Activated T-helper 2 cell treated with anti-CD3 and anti-CD28 coated beads, Interferon-gamma antibody, Interleukin-2, Interleukin-4, amounts not matched to agents 10 μg/mL and 5 μg/mL and 100 μg/mL, durations not matched to agents 14 hours and 24 hours and 36 hours (primary cell): ENCODE data around the gene PRR33. TPM values are rescaled to one million over a fixed set of nuclear protein-coding genes. Genes with fewer than 3 reads are reported as not detected.
A peak's percentile ranks its signal among the peaks of the same experiment; 100 is the strongest.

Experiments
- DNase-seq: peaks from one replicate; pipeline ENCODE4 v3.0.0; 2021; ENCODE audit warnings: low spot score
- H3K27ac Mint-ChIP-seq: one replicate; pipeline ENCODE4 v1.8.0; 2021; ENCODE audit warnings: mixed read lengths
- H3K27me3 Mint-ChIP-seq: one replicate; pipeline ENCODE4 v1.8.0; 2021; ENCODE audit warnings: low read depth, mixed read lengths
- H3K36me3 Mint-ChIP-seq: one replicate; pipeline ENCODE4 v1.8.0; 2021; ENCODE audit warnings: low read depth, mixed read lengths
- H3K4me1 Mint-ChIP-seq: one replicate; pipeline ENCODE4 v1.8.0; 2021; ENCODE audit warnings: low read depth, mixed read lengths
- H3K4me3 Mint-ChIP-seq: one replicate; pipeline ENCODE4 v1.8.0; 2021; ENCODE audit warnings: low read depth, mild to moderate bottlenecking, moderate library complexity, mixed read lengths
- H3K9me3 Mint-ChIP-seq: one replicate; pipeline ENCODE4 v1.8.0; 2021; ENCODE audit warnings: mixed read lengths
- intact Hi-C: fragments of 100-400 bp; cut with micrococcal nuclease; formaldehyde crosslinking; loops from one replicate; pipeline ENCODE4 v1.15.1; 2023
- total RNA-seq: library from RNA; stranded (reverse); gene quantifications from 2 replicates; pipeline ENCODE4 v1.2.3, GENCODE V29; 2022

PRR33 gene
- total RNA-seq, 1 donor from 2014 or later = 0.05 TPM

GRCh38 chr11:1861435-1862411 lies 30.0 kb downstream of the PRR33 start:
- H3K9me3 Mint-ChIP-seq = no peaks in the 10 kb centered on the region
- no peak overlapping the region for H3K4me3 Mint-ChIP-seq
- H3K36me3 Mint-ChIP-seq = peaks cover 19% of the 10 kb centered on the region
- H3K27ac Mint-ChIP-seq = no peak overlapping the region
- no peaks in the 10 kb centered on the region for H3K27me3 Mint-ChIP-seq
- peaks cover 6% of the 10 kb centered on the region for H3K4me1 Mint-ChIP-seq
- DNase-seq = no peak
- intact Hi-C loops = no loop called here

GRCh38 chr11:1860108-1860507 lies 31.6 kb downstream of the PRR33 start:
- Mint-ChIP-seq H3K27ac (no peak overlapping the region), H3K27me3 (no peaks in the 10 kb centered on the region), H3K4me1 (peaks cover 8% of the 10 kb centered on the region), H3K36me3 (peaks cover 13% of the 10 kb centered on the region), H3K9me3 (no peaks in the 10 kb centered on the region), H3K4me3 (no peak overlapping the region)
- DNase-seq = no peak
- intact Hi-C loops = no loop called here

GRCh38 chr11:1859004-1859403 lies 32.7 kb downstream of the PRR33 start:
- intact Hi-C loops = no loop called here
- no peak for DNase-seq

GRCh38 chr11:1858576-1858975 lies 33.1 kb downstream of the PRR33 start:
- peaks cover 24% of the 10 kb centered on the region for H3K36me3 Mint-ChIP-seq
- no peak overlapping the region for H3K27ac Mint-ChIP-seq
- no peak overlapping the region for H3K4me3 Mint-ChIP-seq
- intact Hi-C loops = no loop called here
- DNase-seq = no peak
- peaks cover 8% of the 10 kb centered on the region for H3K4me1 Mint-ChIP-seq
- no peaks in the 10 kb centered on the region for H3K27me3 Mint-ChIP-seq
- H3K9me3 Mint-ChIP-seq = no peaks in the 10 kb centered on the region

More at GRCh38 chr11:1859004-1859403, 32.7 kb downstream of the PRR33 start:
- Mint-ChIP-seq H3K9me3 (no peaks in the 10 kb centered on the region), H3K27me3 (no peaks in the 10 kb centered on the region), H3K27ac (no peak overlapping the region), H3K4me1 (peaks cover 8% of the 10 kb centered on the region), H3K4me3 (no peak overlapping the region), H3K36me3 (peaks cover 19% of the 10 kb centered on the region)

- Mint-ChIP-seq H3K4me1 (peaks cover 8% of the 10 kb centered on the region), H3K4me3 (no peak overlapping the region), H3K27me3 (no peaks in the 10 kb centered on the region), H3K9me3 (no peaks in the 10 kb centered on the region), H3K36me3 (peaks cover 28% of the 10 kb centered on the region), H3K27ac (no peak overlapping the region)
- DNase-seq = no peak
- intact Hi-C loops = no loop called here
Measured at GRCh38 chr11:1858154-1858553, 33.5 kb downstream of the PRR33 start.

- no peaks in the 10 kb centered on the region for H3K9me3 Mint-ChIP-seq
- H3K27ac Mint-ChIP-seq = no peak overlapping the region
- H3K36me3 Mint-ChIP-seq = peaks cover 32% of the 10 kb centered on the region
- intact Hi-C loops = no loop called here
- no peak for DNase-seq
- H3K4me1 Mint-ChIP-seq = peaks cover 16% of the 10 kb centered on the region
- no peak overlapping the region for H3K4me3 Mint-ChIP-seq
- H3K27me3 Mint-ChIP-seq = no peaks in the 10 kb centered on the region
Measured at GRCh38 chr11:1857064-1857463, 34.6 kb downstream of the PRR33 start.

- Mint-ChIP-seq H3K27ac (peak overlapping the region; percentile 79), H3K27me3 (no peaks in the 10 kb centered on the region), H3K4me3 (peak overlapping the region; percentile 40), H3K9me3 (no peaks in the 10 kb centered on the region), H3K36me3 (peaks cover 32% of the 10 kb centered on the region), H3K4me1 (peaks cover 18% of the 10 kb centered on the region)
- no peak for DNase-seq
- intact Hi-C loops = no loop called here
Measured at GRCh38 chr11:1856306-1857005, 35.2 kb downstream of the PRR33 start.

GRCh38 chr11:1855886-1856265 lies 35.8 kb downstream of the PRR33 start:
- intact Hi-C loops = loop anchor here (1.0 to 2.0 kb wide), 3 partner anchors 17 to 287 kb away; partner anchors contain the start of gene TNNI2
- peak overlapping the region; percentile 40 for H3K4me3 Mint-ChIP-seq
- no peak for DNase-seq
- H3K4me1 Mint-ChIP-seq = peaks cover 22% of the 10 kb centered on the region
- peak overlapping the region; percentile 79 for H3K27ac Mint-ChIP-seq
- H3K27me3 Mint-ChIP-seq = no peaks in the 10 kb centered on the region
- peaks cover 32% of the 10 kb centered on the region for H3K36me3 Mint-ChIP-seq
- H3K9me3 Mint-ChIP-seq = no peaks in the 10 kb centered on the region

- intact Hi-C loops = loop anchor here (1.0 to 2.0 kb wide), 3 partner anchors 16 to 288 kb away; partner anchors contain the start of gene TNNI2
- H3K4me1 Mint-ChIP-seq = peaks cover 28% of the 10 kb centered on the region
- no peaks in the 10 kb centered on the region for H3K9me3 Mint-ChIP-seq
- no peaks in the 10 kb centered on the region for H3K27me3 Mint-ChIP-seq
- peaks cover 32% of the 10 kb centered on the region for H3K36me3 Mint-ChIP-seq
- peak overlapping the region; percentile 67 for H3K27ac Mint-ChIP-seq
- H3K4me3 Mint-ChIP-seq = peak overlapping the region; percentile 100
- no peak for DNase-seq
Measured at GRCh38 chr11:1854949-1855885, 36.5 kb downstream of the PRR33 start.

GRCh38 chr11:1854132-1854948 lies 37.4 kb downstream of the PRR33 start:
- no peaks in the 10 kb centered on the region for H3K9me3 Mint-ChIP-seq
- no peaks in the 10 kb centered on the region for H3K27me3 Mint-ChIP-seq
- H3K4me3 Mint-ChIP-seq = peak overlapping the region; percentile 100
- peaks cover 32% of the 10 kb centered on the region for H3K36me3 Mint-ChIP-seq
- DNase-seq = no peak
- H3K4me1 Mint-ChIP-seq = peaks cover 30% of the 10 kb centered on the region
- intact Hi-C loops = loop anchor here (2.0 kb wide), 2 partner anchors 16 to 288 kb away; partner anchors contain the start of gene TNNI2
- H3K27ac Mint-ChIP-seq = peak overlapping the region; percentile 99

GRCh38 chr11:1853376-1854131 lies 38.1 kb downstream of the PRR33 start:
- Mint-ChIP-seq H3K36me3 (peaks cover 27% of the 10 kb centered on the region), H3K4me3 (peak overlapping the region; percentile 100), H3K27ac (peak overlapping the region; percentile 99), H3K27me3 (no peaks in the 10 kb centered on the region), H3K4me1 (peaks cover 34% of the 10 kb centered on the region), H3K9me3 (no peaks in the 10 kb centered on the region)
- intact Hi-C loops = loop anchor here (1.0 to 2.0 kb wide), 5 partner anchors 15 to 1039 kb away; partner anchors contain the start of gene TNNI2
- DNase-seq = no peak
